ENCODE measurements around the gene KCNIP4.

Gene KCNIP4

GRCh38 chr4:21827575-21827974 lies 121.0 kb downstream of the KCNIP4 start:
- Histone ChIP-seq H3K79me2 (no peaks in the 10 kb centered on the region), H3K4me1 (no peaks in the 10 kb centered on the region), H3K9me3 (ENCODE audit: control insufficient read depth, low read length) (no peaks in the 10 kb centered on the region), H2AFZ (no peak overlapping the region), H3K9ac (no peak overlapping the region), H3K4me2 (ENCODE audit: low read length) (no peak overlapping the region), H3K27me3 (ENCODE audit: control insufficient read depth, insufficient read depth, low read length) (no peaks in the 10 kb centered on the region), H3K27ac (no peak overlapping the region), H3K36me3 (ENCODE audit: control insufficient read depth, insufficient read depth, low read length) (no peaks in the 10 kb centered on the region), H3K4me3 (ENCODE audit: low read depth, low read length) (no peak overlapping the region)
- no peak for TF ChIP-seq CTCF (IDR thresholded peaks at IDR 0.05)

GRCh38 chr4:21826071-21826470 lies 122.5 kb downstream of the KCNIP4 start:
- no peak for TF ChIP-seq CTCF (IDR thresholded peaks at IDR 0.05)
- no peaks in the 10 kb centered on the region for H3K27me3 ChIP-seq (ENCODE audit: control insufficient read depth, insufficient read depth, low read length)
- no peak overlapping the region for H3K4me2 ChIP-seq (ENCODE audit: low read length)
- no peaks in the 10 kb centered on the region for H3K9me3 ChIP-seq (ENCODE audit: control insufficient read depth, low read length)
- no peak overlapping the region for H3K4me3 ChIP-seq (ENCODE audit: low read depth, low read length)
- no peaks in the 10 kb centered on the region for H3K36me3 ChIP-seq (ENCODE audit: control insufficient read depth, insufficient read depth, low read length)
- no peak overlapping the region for H3K27ac ChIP-seq
- no peak overlapping the region for H2AFZ ChIP-seq
- H3K9ac ChIP-seq: no peak overlapping the region
- no peaks in the 10 kb centered on the region for H3K4me1 ChIP-seq
- H3K79me2 ChIP-seq: no peaks in the 10 kb centered on the region

DNA sequence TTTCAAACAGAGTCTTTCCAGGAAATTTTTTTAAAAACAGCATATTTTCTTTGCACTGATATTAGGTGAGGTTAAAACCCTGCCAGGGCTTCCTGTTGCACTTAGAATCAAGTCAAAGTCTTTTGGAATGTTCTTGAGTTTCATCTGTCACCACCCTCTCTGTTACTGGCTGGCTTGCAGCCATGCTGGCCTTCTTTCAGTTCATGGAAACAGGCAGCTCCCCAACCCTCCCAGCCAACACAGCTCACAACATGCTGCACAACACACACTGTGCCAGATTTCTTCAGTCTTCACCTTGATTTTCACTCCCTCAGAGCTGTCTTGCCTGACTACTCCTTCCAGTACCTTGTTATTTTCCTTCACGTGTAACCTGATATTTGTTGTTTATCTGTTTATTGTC lies 129.5 kb downstream of the KCNIP4 start:
- no peak overlapping the region for H3K4me2 ChIP-seq (ENCODE audit: low read length)
- H3K27me3 ChIP-seq (ENCODE audit: control insufficient read depth, insufficient read depth, low read length): no peaks in the 10 kb centered on the region
- no peak overlapping the region for H3K27ac ChIP-seq
- no peaks in the 10 kb centered on the region for H3K4me1 ChIP-seq
- H2AFZ ChIP-seq: no peak overlapping the region
- H3K9ac ChIP-seq: no peak overlapping the region
- H3K4me3 ChIP-seq (ENCODE audit: low read depth, low read length): no peak overlapping the region
- H3K36me3 ChIP-seq (ENCODE audit: control insufficient read depth, insufficient read depth, low read length): no peaks in the 10 kb centered on the region
- no peak for TF ChIP-seq CTCF (IDR thresholded peaks at IDR 0.05)
- no peaks in the 10 kb centered on the region for H3K79me2 ChIP-seq
- no peaks in the 10 kb centered on the region for H3K9me3 ChIP-seq (ENCODE audit: control insufficient read depth, low read length)

DNA sequence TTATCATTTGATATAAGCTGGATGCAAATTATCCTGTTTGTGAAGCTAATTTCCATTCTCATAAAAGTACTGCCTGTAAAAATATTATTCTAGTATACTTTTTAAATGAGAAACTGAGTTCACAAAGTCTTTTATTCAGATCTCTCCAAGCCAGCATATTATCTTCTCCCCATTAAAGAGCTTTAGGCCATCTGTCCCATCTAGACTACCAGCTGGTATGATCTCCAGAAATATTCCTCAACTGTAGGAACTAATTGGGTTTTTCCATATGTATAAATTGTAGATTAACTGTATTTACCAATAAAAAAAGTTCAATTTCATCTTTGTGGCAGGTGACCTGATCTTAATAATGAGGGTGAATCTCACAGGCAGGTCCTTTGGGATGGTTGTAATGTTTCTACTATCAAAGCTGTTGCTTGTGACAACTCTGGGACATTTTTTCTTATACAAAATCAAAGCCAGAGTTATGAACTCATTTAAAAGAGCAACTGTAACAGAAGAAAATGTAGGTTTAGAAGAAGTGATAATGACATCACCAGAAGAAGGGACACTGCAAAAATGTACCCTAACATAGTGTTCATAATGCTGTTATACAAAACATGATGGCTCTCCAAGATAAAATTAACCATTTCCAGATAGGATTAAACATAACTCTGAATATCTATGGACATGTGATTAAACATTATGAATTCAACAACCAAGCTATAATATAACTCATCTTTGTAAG lies 132.8 kb downstream of the KCNIP4 start:
- Histone ChIP-seq H3K79me2 (no peaks in the 10 kb centered on the region), H3K9ac (no peak overlapping the region), H3K27me3 (ENCODE audit: control insufficient read depth, insufficient read depth, low read length) (no peaks in the 10 kb centered on the region), H3K4me3 (ENCODE audit: low read depth, low read length) (no peak overlapping the region), H3K36me3 (ENCODE audit: control insufficient read depth, insufficient read depth, low read length) (no peaks in the 10 kb centered on the region), H3K9me3 (ENCODE audit: control insufficient read depth, low read length) (no peaks in the 10 kb centered on the region), H3K27ac (no peak overlapping the region), H3K4me1 (no peaks in the 10 kb centered on the region), H3K4me2 (ENCODE audit: low read length) (no peak overlapping the region), H2AFZ (no peak overlapping the region)
- no peak for TF ChIP-seq CTCF (IDR thresholded peaks at IDR 0.05)

- no peaks in the 10 kb centered on the region for H3K9me3 ChIP-seq (ENCODE audit: control insufficient read depth, low read length)
- TF ChIP-seq CTCF (IDR thresholded peaks at IDR 0.05): no peak
- no peak overlapping the region for H3K4me3 ChIP-seq (ENCODE audit: low read depth, low read length)
Observed at GRCh38 chr4:21811565-21811964, 137.0 kb downstream of the KCNIP4 start.

More at GRCh38 chr4:21811565-21811964, 137.0 kb downstream of the KCNIP4 start:
- no peak overlapping the region for H3K4me2 ChIP-seq (ENCODE audit: low read length)
- H3K27me3 ChIP-seq (ENCODE audit: control insufficient read depth, insufficient read depth, low read length): no peaks in the 10 kb centered on the region
- no peaks in the 10 kb centered on the region for H3K79me2 ChIP-seq
- H3K27ac ChIP-seq: no peak overlapping the region
- H2AFZ ChIP-seq: no peak overlapping the region
- no peaks in the 10 kb centered on the region for H3K36me3 ChIP-seq (ENCODE audit: control insufficient read depth, insufficient read depth, low read length)
- no peaks in the 10 kb centered on the region for H3K4me1 ChIP-seq
- H3K9ac ChIP-seq: no peak overlapping the region

Measured in parathyroid adenoma (tissue), 2 donors.